ENCODE measurements around the gene PEX16.

Gene PEX16

GRCh38 chr11:45932217-45932616, 14.5 kb upstream of the PEX16 start:
- no peak for DNase-seq (ENCODE audit: low read depth, low spot score)
- H3K4me3 ChIP-seq (ENCODE audit: low read depth, low read length) = no peak overlapping the region
- no peak for TF ChIP-seq CTCF (IDR thresholded peaks at IDR 0.05; ENCODE audit: low read depth, low read length)
- in situ Hi-C loops (cut with HindIII; ENCODE audit: low sequenced_read_pairs) = no loop called here

- in situ Hi-C loops (cut with HindIII; ENCODE audit: low sequenced_read_pairs) = no loop called here
- DNase-seq (ENCODE audit: low read depth, low spot score) = no peak
- H3K4me3 ChIP-seq (ENCODE audit: low read depth, low read length) = no peak overlapping the region
- TF ChIP-seq CTCF (IDR thresholded peaks at IDR 0.05; ENCODE audit: low read depth, low read length) = no peak
Observed at GRCh38 chr11:45931739-45932138, 14.1 kb upstream of the PEX16 start.

- TF ChIP-seq CTCF (IDR thresholded peaks at IDR 0.05; ENCODE audit: low read depth, low read length) = no peak
- in situ Hi-C loops (cut with HindIII; ENCODE audit: low sequenced_read_pairs) = no loop called here
- H3K4me3 ChIP-seq (ENCODE audit: low read depth, low read length) = no peak overlapping the region
- no peak for DNase-seq (ENCODE audit: low read depth, low spot score)
Observed at GRCh38 chr11:45930951-45931570, 13.4 kb upstream of the PEX16 start.

GRCh38 chr11:45930031-45930794, 12.5 kb upstream of the PEX16 start:
- in situ Hi-C loops (cut with HindIII; ENCODE audit: low sequenced_read_pairs) = no loop called here
- DNase-seq (ENCODE audit: low read depth, low spot score) = no peak
- H3K4me3 ChIP-seq (ENCODE audit: low read depth, low read length) = no peak overlapping the region
- TF ChIP-seq CTCF (IDR thresholded peaks at IDR 0.05; ENCODE audit: low read depth, low read length) = no peak

- TF ChIP-seq CTCF (IDR thresholded peaks at IDR 0.05; ENCODE audit: low read depth, low read length) = no peak
- in situ Hi-C loops (cut with HindIII; ENCODE audit: low sequenced_read_pairs) = no loop called here
- no peak overlapping the region for H3K4me3 ChIP-seq (ENCODE audit: low read depth, low read length)
- DNase-seq (ENCODE audit: low read depth, low spot score) = no peak
Observed at GRCh38 chr11:45929486-45930030, 11.9 kb upstream of the PEX16 start.

- in situ Hi-C loops (cut with HindIII; ENCODE audit: low sequenced_read_pairs) = no loop called here
- no peak for TF ChIP-seq CTCF (IDR thresholded peaks at IDR 0.05; ENCODE audit: low read depth, low read length)
- DNase-seq (ENCODE audit: low read depth, low spot score) = no peak
- H3K4me3 ChIP-seq (ENCODE audit: low read depth, low read length) = no peak overlapping the region
Observed at GRCh38 chr11:45928535-45929215, 11.0 kb upstream of the PEX16 start.
